ENCODE measurements around the gene C5AR2.
A peak's percentile ranks its signal among the peaks of the same experiment; 100 is the strongest.
"Not testable (repeated sequence)": the region's sequence is repeated elsewhere in the genome, so short reads cannot be mapped to it uniquely, and the experiment has no call there.

C5AR2 gene

DNA sequence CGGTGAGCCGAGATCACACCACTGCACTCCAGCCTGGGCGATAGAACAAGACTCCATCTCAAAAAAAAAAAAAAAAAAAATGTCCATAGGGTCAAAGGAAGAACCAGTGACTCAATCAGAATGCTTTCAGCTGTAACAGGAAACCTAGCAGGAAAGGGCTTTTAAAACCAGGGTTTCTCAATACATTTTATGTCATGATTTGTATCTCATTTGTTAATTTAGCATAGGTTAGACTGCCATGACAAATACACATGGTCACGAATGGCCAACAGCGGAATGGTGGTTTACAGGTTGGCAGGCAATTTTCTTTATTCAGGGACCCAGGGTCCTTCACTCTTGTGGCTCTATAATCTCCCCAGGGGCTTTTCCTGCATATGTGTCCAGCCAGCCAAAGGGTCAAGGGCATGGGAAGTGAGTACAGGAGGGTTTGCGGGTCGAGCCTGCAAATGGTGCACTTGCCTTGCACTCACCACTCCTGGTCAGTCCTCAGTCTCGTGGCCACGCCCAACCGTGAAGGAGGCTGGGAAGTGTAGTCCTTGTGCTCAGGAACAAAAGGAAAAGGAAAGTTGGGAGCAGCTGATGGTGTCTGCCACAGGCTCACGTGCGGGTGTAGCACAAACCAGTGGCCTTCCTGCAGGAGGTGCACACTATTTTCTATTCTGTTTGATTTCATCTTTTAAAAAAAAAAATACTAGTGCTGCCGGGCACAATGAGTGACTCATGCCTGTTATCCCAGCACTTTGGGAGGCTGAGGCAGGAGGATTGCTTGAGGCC lies 32.0 kb downstream of the C5AR2 start:
- DNase-seq (ENCODE audit: low spot score) = no peak

DNA sequence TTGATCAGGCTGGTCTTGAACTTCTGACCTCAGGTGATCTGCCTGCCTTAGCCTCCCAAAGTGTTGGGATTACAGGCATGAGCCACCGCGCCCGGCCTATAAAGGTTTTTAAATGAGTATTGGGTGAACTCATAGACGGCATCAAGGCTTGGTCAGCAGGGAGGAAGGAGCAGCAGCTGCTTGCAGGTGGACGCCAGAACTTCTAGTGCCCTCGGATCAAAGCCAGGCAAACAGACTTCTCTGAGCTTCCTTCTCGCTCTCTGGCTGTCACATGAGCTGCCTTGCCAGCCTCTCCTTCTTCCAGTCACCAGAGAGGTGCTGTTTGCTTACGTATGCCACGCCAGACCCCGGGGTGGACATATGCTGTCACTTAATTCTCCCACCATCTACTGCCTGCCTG lies 33.5 kb downstream of the C5AR2 start:
- not testable (repeated sequence) for DNase-seq (ENCODE audit: low spot score)

DNA sequence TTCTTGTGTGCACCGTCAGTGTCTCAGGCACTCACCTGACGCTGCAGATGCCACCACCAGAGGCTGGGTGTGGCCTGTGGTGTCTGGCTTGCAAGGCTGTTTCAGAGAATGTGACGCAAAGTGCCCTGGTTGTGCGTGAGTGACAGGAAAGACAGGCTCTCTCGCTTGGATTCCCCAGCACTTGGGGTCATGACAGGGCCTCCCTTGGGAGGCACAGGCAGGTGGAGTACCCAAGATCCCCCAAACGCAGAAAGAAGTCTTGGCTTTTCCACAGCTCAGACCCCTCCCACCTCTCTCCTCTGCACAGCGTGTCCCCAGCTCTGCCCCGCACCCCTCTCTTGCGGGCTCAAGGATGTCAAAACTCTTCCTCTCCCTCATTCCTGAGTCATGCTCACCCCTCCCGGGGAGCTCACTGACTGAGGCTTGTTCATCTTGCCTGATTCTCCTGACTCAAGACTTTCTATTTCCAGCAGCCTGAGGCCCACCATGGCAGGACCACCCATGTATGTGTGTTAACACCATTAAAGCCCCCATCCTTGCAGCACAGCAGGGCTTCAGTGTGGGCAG lies 38.2 kb downstream of the C5AR2 start:
- no peak for DNase-seq (ENCODE audit: low spot score)

DNA sequence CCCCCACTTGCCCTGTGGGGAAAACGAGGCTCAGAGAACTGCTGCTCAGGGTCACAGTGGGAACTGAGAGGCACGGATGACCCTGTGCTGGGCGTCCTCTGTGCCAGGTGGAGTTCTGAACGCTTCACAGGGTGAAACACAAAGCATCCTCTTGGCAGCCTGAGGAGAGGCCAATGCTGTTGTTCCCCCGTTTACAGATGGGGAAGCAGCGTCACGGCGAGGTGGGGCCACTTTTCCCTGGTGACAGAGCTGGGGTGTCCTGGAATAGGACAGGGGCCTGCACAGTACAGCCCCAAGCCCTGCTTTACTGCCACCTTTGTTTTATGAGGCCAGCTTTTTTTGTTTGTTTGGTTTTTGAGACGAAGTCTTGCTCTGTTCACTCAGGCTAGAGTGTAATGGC lies 39.3 kb downstream of the C5AR2 start:
- no peak for DNase-seq (ENCODE audit: low spot score)

DNA sequence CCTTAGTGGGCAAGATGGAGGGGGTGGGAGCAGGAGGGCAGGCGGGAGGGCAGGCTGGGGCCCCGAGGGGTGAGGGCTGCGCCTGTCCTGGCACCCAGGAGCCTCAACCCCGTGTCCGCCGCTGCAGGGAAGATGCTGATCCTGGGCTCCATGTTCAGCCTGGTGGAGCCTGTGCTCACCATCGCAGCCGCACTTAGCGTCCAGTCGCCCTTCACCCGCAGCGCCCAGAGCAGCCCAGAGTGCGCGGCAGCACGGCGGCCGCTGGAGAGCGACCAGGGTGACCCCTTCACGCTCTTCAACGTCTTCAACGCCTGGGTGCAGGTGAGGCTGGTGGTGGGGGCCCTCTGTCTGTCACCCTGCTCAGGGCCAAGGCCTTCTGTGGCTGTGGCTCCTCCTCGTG lies 40.6 kb downstream of the C5AR2 start:
- no peak for DNase-seq (ENCODE audit: low spot score)

DNA sequence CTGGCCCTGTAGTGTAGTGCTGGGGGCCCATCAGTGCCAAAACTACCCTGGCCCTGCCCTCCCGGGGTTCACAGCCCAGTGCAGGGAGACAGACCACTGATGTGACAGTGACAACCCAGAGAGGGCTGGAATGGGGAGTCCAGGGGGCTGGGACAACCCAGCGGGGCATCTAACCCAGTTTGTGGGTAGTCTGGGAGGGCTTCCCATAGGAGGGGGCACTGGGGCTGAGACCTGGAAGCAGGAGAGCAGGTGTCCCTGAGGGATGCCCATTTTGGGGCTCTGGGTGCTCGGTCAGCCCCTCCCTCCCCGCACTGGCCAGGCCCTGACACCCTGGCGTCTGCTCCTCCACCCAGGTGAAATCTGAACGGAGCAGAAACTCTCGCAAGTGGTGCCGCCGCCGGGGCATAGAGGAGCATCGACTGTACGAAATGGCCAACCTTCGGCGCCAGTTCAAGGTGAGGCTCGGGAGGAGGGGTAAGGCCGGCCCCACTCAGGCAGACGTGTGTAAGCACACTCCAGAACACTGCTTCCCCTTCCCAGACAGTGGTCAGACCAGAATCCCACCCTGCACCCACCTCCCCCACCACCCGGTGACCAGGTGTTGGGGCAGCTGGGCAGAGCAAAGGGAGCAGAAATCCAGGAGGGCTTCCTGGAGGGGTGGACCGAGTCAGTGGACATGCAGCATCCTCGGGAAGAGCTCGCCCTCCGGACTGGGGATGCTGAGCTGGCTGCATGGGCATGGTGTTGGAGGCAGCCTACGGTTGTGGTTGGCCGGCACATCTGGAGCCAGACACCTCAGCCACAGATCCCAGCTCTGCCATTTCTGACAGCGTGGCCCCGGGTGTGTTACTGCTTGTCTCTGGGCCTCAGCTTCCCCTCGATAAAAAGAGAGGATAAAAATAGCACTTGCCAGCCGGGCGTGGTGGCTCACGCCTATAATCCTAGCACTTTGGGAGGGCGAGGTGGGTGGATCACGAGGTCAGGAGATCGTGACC lies 41.6 kb downstream of the C5AR2 start:
- no peak for DNase-seq (ENCODE audit: low spot score)

DNA sequence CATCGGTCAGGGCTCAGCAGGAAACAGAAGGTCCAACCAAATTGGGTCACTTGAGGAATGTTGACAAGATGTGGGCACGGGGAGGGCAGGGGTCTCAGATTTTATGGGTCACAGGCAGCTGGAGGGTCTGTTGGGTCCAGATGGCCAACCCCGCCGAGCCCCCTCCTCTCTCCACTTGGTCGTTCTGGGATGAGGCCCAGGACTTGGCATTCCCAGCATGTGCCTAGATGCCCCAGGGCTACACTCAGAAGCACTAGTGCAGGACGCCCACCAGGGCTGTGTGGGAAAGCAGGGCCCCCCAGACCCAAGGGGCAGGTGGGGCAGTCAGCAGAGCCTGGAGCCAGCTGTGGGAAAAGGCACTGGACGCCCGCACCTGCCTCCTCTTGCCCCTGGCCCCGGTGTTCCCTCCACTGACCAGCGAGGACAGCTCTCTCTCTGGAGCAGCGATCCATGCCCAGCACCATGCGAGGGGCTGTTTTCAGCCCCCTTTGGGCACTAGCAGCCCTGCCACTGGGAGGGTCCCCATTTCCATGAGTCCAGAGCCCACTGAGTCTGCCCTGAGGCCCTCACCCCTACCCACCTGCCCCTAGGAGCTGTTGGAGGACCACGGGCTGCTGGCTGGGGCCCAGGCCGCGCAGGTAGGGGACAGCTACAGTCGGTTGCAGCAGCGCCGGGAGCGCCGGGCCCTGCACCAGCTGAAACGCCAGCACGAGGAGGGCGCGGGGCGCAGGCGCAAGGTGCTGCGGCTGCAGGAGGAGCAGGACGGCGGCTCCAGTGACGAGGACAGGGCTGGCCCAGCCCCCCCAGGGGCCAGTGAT lies 43.1 kb downstream of the C5AR2 start:
- DNase-seq (ENCODE audit: low spot score) = no peak

DNA sequence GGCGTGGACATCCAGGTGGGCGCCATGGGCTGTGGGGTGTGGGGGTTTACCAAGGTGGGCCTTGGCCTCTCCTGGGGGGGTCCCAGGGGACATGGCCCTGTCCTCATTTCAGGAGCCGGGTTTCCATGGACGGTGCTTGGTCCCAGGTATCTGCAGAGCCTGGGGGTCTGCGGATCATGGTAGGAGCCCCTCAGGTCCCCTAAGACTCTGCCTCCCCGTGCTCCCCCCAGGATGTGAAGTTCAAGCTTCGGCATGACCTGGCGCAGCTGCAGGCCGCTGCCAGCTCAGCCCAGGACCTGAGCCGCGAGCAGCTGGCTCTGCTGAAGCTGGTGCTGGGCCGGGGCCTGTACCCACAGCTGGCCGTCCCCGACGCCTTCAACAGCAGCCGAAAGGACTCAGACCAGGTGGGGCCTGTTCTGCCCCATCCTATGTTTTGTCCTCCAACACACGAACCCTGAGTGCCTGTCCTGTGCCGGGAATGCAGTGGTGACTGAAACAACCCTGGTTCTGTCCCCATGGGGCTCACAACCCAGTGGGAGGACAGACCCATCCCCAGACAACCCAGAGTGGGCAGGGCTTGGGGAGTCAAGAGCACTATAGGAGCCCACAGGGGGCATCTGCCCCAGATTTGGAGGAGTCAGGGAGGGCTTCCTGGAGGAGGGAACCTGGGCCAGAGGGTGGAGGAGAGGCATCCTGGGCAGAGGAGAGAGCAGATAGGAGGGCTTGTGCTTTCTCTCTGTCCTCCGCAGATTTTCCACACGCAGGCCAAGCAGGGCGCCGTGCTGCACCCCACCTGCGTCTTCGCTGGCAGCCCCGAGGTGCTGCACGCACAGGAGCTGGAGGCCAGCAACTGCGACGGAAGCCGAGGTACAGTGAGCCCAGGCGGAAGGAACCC lies 44.0 kb downstream of the C5AR2 start:
- DNase-seq (ENCODE audit: low spot score) = no peak

DNA sequence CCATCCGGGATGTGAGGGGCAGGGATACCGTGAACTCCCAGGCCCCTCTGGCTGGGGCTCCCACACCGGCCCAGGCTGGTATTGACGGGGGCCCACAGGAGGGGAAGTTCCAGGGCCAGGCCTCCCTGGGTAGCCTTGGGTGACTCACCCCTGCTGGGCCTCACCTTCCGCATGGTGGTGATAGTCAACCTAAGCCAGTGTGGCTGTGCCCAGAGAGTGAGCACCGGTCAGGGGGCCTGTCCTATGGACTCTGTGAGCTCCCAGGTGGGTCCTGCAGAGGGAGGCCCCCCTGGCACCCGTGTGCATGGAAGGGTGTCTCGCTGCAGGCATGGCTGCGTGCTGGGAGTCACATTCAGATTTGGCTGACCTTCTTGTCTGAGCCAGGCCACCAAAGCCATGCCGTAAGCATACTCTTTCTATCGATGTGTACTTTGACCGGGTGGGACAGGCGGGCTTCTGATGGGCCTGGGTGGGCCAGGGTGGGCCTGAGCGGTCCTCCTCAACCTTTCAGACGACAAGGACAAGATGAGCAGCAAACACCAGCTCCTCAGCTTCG lies 44.7 kb downstream of the C5AR2 start:
- DNase-seq (ENCODE audit: low spot score) = no peak

DNA sequence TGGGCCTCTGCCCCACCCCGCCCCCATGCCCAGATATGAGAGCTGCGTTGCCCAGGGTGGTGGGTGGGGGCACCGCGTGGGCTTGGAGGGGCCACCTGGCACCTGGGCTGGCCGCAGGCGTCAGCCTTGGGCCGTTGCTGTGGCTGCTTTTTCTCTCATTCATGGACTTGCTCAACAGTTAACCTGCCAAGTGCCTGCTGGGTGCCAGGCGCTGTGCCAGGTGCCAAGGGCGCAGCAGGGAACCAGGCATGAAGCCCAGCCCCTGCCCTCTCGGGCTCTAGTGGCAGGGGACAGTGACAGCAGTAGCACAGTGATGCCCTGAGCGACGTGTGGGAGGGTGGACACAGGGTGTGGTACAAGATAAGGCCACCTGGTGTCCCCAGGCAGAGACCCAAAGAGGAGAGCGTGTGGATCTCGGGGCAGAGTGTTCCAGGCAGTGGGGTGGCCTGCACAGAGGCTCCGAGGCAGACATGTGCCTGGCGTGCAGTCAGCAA lies 45.3 kb downstream of the C5AR2 start:
- DNase-seq (ENCODE audit: low spot score) = no peak

DNA sequence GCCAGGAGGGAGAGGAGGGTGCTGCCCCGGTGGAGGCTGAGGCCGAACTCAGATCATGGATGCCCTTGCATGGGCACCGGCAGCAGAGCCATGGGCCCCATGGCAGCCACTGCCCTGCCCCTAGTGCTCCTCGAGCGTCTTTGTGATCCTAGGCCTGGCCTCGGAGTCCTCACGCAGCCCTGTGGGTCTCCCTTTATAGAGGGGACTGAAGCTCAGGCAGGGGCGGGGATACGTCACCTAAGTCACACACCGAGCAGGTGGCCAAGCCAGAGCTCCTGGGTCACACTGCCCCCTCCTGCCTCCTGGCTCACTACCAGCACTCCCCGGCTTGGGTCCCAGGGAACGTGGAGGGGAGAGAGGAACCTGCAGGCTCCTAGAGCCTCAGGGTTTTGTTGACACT lies 45.8 kb downstream of the C5AR2 start:
- no peak for DNase-seq (ENCODE audit: low spot score)

DNA sequence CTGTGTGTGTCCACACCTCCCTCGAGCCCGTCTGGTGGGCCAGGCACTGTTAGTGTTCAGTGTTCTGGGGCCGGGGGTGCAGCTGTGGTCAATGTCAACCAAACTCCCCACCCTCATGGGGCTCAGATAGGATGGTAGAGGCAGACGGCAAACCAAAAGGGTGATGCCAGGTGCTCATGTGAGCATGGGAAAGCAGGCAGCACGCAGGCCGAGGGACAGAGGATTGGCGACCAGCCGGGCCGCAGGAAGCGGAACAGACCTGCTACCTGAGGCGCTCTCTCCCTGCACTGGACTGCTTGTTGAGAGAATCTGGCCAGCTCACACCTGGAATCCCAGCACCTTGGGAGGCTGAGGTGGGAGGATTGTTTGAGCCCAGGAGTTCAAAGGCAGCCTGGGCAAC lies 46.3 kb downstream of the C5AR2 start:
- DNase-seq (ENCODE audit: low spot score) = no peak

DNA sequence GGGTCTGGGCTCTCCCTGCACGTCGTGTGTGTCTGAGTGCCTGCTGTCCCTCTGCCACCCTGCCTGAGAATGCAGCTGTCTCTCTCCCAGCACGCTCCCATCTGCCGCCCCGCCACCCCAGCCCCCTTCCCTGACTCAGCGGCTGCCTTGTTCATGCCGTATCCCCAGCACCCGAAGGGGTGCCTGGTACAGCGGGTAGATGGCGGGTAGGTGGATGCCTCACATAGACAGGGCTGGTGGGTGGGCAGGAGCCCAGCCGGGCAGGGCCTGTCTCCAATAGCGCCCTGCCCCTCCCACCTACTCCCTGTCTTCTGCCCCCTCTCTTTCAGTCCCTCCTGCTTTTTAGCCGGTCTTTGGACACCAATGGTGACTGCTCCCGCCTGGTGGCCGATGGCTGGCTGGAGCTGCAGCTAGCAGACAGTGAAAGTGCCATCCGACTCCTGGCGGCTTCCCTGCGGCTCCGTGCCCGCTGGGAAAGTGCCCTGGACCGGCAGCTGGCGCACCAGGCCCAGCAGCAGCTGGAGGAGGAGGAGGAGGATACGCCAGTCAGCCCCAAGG lies 47.5 kb downstream of the C5AR2 start:
- peak; percentile 82 for DNase-seq (ENCODE audit: low spot score)

DNA sequence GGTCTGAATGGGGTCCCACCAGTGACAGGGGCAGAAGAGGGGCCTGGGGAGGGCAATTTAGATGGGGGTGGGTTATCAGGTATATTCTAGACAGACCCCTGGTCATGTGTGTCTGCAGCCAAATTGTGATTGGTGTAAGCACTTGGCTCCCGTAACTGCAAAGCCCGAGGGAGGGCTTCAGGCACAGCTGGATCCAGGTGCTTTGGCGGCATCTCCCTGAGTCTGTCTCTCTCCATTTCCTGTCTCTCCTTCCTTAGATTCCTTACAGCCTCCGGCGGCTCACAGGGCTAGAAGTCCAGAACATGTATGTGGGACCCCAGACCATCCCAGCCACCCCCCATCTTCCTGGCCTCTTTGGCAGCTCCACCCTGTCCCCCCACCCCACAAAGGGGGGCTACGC lies 48.6 kb downstream of the C5AR2 start:
- no peak for DNase-seq (ENCODE audit: low spot score)

DNA sequence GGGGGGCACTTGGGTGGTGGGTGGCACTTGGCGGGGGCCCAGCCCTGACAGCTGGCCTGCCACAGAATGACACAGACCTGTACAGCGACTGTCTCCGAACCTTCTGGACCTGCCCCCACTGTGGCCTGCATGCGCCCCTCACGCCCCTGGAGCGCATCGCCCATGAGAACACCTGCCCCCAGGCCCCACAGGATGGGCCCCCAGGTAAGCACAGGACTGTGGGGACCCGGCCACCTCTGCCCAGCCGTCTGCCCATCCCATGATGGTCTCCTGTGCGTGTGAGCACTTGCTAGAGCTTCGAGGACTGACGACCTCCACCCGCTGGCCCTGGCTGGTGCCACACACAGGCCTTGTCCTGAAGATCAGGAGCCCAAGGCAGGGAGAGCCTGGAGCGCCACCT lies 49.1 kb downstream of the C5AR2 start:
- no peak for DNase-seq (ENCODE audit: low spot score)

DNA sequence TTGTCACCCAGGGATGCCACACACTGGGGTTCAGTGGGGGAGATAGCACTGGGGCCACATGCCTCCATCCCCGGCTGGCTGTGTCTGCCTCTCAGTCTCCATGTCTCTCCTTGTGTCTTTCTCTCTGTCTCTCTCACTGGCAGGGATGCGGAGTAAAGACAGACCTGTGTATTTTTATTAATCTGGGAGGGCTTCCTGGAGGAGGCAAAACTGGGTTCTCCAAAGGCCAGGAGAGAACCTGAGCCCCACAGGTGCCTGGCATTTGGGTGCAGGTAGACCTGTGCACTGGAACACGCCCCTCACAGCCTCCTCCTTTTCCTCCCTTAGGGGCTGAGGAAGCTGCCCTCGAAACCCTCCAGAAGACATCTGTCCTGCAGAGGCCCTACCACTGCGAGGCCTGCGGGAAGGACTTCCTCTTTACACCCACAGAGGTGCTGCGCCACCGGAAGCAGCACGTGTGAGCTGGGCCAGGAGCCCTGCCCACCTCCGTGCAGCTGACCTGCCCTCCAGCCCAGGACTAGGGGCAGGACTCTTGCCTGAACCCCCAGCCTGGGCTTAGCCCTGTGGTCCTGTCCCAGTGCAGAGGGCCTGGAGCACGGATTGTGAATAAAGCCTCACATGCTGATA lies 49.8 kb downstream of the C5AR2 start:
- DNase-seq (ENCODE audit: low spot score) = no peak

DNA sequence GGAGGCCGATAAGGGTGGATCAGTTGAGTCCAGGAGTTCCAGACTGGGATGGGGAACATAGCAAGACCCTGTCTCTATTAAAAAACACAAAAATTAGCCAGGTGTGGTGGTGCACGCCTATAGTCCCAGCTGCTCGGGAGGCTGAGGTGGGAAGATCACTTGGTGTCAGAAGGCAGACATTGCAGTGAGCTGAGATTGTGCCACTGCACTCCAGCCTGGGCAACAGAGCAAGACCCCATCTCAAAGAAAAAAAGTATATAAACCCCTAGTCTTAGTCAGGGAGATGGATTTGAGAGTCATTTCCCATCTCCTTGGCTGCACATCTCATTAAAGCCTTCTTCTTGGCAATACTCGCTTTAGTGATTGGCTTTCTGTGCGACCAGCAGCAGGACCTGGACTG lies 51.9 kb downstream of the C5AR2 start:
- not testable (repeated sequence) for DNase-seq (ENCODE audit: low spot score)

DNA sequence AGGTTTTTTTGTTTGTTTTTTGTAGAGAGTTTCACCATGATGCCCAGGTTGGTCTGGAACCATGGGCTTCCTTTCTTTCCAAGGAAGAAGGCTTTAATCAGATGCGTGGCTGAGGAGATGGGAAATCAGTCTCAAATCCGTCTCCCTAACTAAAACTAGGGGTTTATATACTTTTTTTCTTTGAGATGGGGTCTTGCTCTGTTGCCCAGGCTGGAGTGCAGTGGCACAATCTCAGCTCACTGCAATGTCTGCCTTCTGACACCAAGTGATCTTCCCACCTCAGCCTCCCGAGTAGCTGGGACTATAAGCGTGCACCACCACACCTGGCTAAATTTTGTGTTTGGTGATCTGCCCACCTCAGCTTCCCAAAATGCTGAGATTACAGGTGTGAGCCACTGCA lies 52.6 kb downstream of the C5AR2 start:
- not testable (repeated sequence) for DNase-seq (ENCODE audit: low spot score)

DNA sequence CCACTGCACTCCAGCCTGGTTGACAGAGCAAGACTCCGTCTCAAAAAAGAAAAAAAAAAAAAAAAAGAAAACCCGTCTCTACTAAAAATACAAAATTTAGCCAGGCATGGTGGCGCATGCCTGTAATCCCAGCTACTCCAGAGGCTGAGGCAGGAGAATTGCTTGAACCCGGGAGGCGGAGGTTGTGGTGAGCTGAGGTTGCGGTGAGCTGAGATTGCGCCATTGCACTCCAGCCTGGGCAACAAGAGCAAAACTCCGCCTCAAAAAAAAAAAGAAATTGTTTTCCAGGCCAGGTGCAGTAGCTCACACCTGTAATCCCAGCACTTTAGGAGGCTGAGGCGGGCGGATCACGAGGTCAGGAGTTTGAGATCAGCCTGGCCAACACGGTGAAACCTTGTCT lies 54.6 kb downstream of the C5AR2 start:
- not testable (repeated sequence) for DNase-seq (ENCODE audit: low spot score)

DNA sequence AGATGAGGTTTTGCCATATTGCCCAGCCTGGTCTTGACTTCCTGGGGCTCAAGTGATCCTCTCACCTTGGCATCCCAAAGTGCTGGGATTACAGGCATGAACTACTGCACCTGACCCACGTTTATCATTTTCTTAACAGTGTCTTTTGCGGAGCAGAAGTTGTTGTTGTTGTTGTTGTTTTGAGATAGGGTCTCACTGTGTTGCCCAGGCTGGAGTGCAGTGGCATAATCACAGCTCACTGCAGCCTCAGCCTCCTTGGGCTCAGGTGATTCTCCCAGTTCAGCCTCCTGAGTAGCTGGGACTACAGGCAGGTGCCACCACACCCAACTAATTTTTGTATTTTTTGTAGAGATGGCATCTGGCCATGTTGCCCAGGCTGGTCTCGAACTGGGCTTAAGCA lies 55.6 kb downstream of the C5AR2 start:
- DNase-seq (ENCODE audit: low spot score) = not testable (repeated sequence)
